OCI-LY1 (cell line): ENCODE results near the gene IRX4.

Experiments
- CTCF ChIP-seq: fragments of 200-600 bp; sonication (generic), shearing (Covaris generic); IDR thresholded peaks from 2 replicates; pipeline ENCODE4 v1.5.1; 2017; ENCODE audit warnings: mild to moderate bottlenecking, antibody characterized with exemption, low read length, moderate library complexity, mixed read lengths
- EZH2 ChIP-seq: fragments of 200-600 bp; sonication (generic), shearing (Covaris generic); IDR thresholded peaks from 2 replicates; pipeline ENCODE4 v1.8.0; 2017; ENCODE audit warnings: borderline replicate concordance, mixed run types, mild to moderate bottlenecking, antibody characterized with exemption, low read length, moderate library complexity, mixed read lengths

- TF ChIP-seq CTCF: no peak
- TF ChIP-seq EZH2: no peak
Measured at GRCh38 chr5:1917830-1918487, 35.2 kb upstream of the IRX4 start.
